ENCODE results near the gene C17orf58. TPM values are rescaled to one million over a fixed set of nuclear protein-coding genes. Genes with fewer than 3 reads are reported as not detected.

C17orf58 gene
- total and polyA plus RNA-seq, 9 of the 15 experiments (the other 6 are each of a cell fraction or from before 2014, with no cell fraction given): 8.6 to 37.4 (median 27.6) TPM

DNA sequence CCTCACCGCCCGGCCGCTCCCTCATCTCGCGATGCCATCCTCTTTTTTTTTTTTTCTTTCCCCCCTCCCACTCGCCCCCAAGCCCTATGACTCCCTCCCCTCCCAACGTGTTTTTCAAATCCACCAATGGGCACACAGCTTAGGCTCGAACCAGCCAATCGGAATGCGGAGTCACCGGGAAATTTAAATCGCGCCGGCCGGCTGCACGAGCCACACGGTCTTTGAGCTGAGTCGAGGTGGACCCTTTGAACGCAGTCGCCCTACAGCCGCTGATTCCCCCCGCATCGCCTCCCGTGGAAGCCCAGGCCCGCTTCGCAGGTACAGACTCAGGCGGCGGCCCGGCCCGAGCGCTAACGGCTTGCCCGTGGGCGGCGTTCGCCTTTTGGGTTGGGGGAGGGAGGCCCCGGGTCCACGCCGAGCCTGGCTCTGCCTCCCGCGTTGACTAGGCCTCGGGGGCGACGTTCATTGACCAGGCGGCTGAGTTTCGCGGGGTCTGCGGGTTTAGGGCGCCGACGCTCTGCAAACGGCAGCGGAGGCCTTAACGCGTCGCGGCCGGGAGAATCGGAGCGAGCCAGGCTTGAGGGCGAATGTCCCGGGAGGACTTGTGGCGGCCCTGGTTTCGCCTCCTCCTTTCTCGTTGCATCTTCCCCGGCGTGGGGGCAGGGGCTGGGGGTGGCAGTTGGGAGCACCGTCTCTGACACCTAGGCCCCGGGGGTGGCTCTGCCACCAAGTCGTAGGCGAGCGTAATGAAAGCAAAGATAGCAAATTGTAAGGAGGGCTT, 39.4 kb upstream of the C17orf58 start, which contains the start of gene KPNA2 (continued):
- TF ChIP-seq ZNF239 (CRISPR knock-in tag; IDR thresholded peaks at IDR 0.05): no peak
- TF ChIP-seq RAD51 (IDR thresholded peaks at IDR 0.05; ENCODE audit: borderline replicate concordance, low read depth): peak; percentile 6; the same call in 1 of the 2 replicates
- TF ChIP-seq FOSL1 (tag; conservative IDR thresholded peaks at IDR 0.05): 0 out of 2 replicates have a peak, but pooled peaks have one; percentile 5
- TF ChIP-seq SMAD1 (IDR thresholded peaks at IDR 0.05; ENCODE audit: low read depth, low read length, partially characterized antibody): peak; percentile 82
- TF ChIP-seq SP1 (CRISPR knock-in tag; IDR thresholded peaks at IDR 0.05): peak; percentile 88
- TF ChIP-seq KHSRP (IDR thresholded peaks at IDR 0.05): no peak
- TF ChIP-seq RFX7 (CRISPR knock-in tag; IDR thresholded peaks at IDR 0.05): no peak
- TF ChIP-seq, protein P1, sequence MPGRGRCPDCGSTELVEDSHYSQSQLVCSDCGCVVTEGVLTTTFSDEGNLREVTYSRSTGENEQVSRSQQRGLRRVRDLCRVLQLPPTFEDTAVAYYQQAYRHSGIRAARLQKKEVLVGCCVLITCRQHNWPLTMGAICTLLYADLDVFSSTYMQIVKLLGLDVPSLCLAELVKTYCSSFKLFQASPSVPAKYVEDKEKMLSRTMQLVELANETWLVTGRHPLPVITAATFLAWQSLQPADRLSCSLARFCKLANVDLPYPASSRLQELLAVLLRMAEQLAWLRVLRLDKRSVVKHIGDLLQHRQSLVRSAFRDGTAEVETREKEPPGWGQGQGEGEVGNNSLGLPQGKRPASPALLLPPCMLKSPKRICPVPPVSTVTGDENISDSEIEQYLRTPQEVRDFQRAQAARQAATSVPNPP (IDR thresholded peaks at IDR 0.05; ENCODE audit: borderline replicate concordance, insufficient read depth, insufficient read length): no peak
- no peak for TF ChIP-seq PTRF (tag; IDR thresholded peaks at IDR 0.05)
- TF ChIP-seq KLF6 (CRISPR knock-in tag; IDR thresholded peaks at IDR 0.05; ENCODE audit: borderline replicate concordance): no peak
- TF ChIP-seq ZC3H4 (CRISPR knock-in tag; IDR thresholded peaks at IDR 0.05; ENCODE audit: borderline replicate concordance): 0 out of 2 replicates have a peak, but pooled peaks have one; percentile 13
- TF ChIP-seq SRSF3 (IDR thresholded peaks at IDR 0.05; ENCODE audit: insufficient read depth, low read length): peak; percentile 69; the same call in 1 of the 2 replicates
- peak; percentile 83 for TF ChIP-seq FOS (IDR thresholded peaks at IDR 0.05; ENCODE audit: extremely low read depth, insufficient read length)
- TF ChIP-seq KDM4B (IDR thresholded peaks at IDR 0.05; ENCODE audit: borderline replicate concordance in 2 of 2, low read depth in 1 of 2): no peak; a peak in 1 of 4 replicates
- TF ChIP-seq ERF (CRISPR knock-in tag; IDR thresholded peaks at IDR 0.05): no peak; the same call in 1 of the 2 replicates
- no peak for TF ChIP-seq ELF4 (CRISPR knock-in tag; IDR thresholded peaks at IDR 0.05)
- TF ChIP-seq NR2F6 (CRISPR knock-in tag; IDR thresholded peaks at IDR 0.05): no peak
- TF ChIP-seq PRPF4 (IDR thresholded peaks at IDR 0.05; ENCODE audit: insufficient read depth, low read depth, low read length, poor library complexity, severe bottlenecking): peak; percentile 96
- no peak for TF ChIP-seq ZNF146 (CRISPR knock-in tag; IDR thresholded peaks at IDR 0.05; ENCODE audit: unreplicated experiment)
- no peak; the same call in 1 of the 2 replicates for TF ChIP-seq MTA3 (IDR thresholded peaks at IDR 0.05; ENCODE audit: borderline replicate concordance)
- TF ChIP-seq, protein P2, sequence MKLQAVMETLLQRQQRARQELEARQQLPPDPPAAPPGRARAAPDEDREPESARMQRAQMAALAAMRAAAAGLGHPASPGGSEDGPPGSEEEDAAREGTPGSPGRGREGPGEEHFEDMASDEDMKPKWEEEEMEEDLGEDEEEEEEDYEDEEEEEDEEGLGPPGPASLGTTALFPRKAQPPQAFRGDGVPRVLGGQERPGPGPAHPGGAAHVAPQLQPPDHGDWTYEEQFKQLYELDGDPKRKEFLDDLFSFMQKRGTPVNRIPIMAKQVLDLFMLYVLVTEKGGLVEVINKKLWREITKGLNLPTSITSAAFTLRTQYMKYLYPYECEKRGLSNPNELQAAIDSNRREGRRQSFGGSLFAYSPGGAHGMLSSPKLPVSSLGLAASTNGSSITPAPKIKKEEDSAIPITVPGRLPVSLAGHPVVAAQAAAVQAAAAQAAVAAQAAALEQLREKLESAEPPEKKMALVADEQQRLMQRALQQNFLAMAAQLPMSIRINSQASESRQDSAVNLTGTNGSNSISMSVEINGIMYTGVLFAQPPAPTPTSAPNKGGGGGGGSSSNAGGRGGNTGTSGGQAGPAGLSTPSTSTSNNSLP (IDR thresholded peaks at IDR 0.05; ENCODE audit: borderline replicate concordance, low read depth, low read length): no peak
- no peak for TF ChIP-seq ZZZ3 (IDR thresholded peaks at IDR 0.05)
- TF ChIP-seq, protein P3, sequence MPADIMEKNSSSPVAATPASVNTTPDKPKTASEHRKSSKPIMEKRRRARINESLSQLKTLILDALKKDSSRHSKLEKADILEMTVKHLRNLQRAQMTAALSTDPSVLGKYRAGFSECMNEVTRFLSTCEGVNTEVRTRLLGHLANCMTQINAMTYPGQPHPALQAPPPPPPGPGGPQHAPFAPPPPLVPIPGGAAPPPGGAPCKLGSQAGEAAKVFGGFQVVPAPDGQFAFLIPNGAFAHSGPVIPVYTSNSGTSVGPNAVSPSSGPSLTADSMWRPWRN (IDR thresholded peaks at IDR 0.05; ENCODE audit: low read depth): no peak; the same call in 1 of the 2 replicates
- TF ChIP-seq NFIC (IDR thresholded peaks at IDR 0.05): peak; percentile 22; the same call in 1 of the 2 replicates
- no peak for TF ChIP-seq MAFK (IDR thresholded peaks at IDR 0.05; ENCODE audit: low read length)
- TF ChIP-seq GTF2E2 (tag; IDR thresholded peaks at IDR 0.05): 0 out of 2 replicates have a peak, but pooled peaks have one; percentile 34
- TF ChIP-seq NUFIP1 (IDR thresholded peaks at IDR 0.05; ENCODE audit: partially characterized antibody): no peak
